GM12872 (cell line): ENCODE results near the gene CFAP61.

Experiments used
- TF ChIP-seq, protein P1 (sequence below): IDR thresholded peaks from 3 replicates; pipeline ENCODE4 v1.5.1; 2011; ENCODE audit warnings: low read depth, mild to moderate bottlenecking, low read length, moderate library complexity; ENCODE audit not compliant: insufficient read depth

Gene CFAP61

DNA sequence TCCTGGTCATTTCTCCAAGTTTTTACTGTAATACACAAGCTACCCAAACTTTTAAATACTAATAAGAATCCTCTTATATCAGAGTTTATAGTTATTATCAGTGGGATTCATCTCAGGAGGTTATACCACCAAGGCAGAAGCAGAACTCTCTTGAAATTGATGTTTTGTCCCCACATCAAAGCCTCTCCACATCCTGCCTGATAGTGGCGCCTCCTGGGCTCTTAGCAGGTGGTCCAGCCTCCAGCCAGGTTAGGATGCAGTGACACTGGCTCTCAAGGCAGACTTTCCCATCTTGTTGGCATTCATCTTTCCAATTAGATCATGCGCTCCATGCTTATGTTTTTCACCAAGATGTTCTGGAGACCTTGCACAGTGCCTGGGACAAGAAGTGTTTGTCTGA is 233.7 kb downstream of the CFAP61 start:
- TF ChIP-seq, protein P1, sequence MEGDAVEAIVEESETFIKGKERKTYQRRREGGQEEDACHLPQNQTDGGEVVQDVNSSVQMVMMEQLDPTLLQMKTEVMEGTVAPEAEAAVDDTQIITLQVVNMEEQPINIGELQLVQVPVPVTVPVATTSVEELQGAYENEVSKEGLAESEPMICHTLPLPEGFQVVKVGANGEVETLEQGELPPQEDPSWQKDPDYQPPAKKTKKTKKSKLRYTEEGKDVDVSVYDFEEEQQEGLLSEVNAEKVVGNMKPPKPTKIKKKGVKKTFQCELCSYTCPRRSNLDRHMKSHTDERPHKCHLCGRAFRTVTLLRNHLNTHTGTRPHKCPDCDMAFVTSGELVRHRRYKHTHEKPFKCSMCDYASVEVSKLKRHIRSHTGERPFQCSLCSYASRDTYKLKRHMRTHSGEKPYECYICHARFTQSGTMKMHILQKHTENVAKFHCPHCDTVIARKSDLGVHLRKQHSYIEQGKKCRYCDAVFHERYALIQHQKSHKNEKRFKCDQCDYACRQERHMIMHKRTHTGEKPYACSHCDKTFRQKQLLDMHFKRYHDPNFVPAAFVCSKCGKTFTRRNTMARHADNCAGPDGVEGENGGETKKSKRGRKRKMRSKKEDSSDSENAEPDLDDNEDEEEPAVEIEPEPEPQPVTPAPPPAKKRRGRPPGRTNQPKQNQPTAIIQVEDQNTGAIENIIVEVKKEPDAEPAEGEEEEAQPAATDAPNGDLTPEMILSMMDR: no peak

DNA sequence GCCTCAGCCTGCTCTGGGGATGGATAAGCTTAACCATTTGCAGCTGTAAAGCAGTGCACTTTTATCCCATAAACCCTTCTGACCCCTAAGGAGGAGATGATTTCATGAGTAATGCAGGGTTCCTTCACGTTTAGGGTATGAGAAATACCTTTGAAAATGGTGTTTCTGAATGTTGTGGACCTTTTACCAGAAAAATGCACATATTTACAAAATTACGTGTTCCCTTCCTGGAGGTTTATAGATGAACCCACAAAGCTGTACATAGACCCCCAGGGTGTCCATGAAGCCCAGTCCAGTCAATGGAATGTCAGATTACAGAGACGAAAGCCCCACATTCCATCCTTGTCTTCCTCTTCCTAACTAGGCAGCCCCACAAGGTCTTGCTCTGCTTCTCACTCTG is 237.0 kb downstream of the CFAP61 start:
- TF ChIP-seq, protein P1: no peak

DNA sequence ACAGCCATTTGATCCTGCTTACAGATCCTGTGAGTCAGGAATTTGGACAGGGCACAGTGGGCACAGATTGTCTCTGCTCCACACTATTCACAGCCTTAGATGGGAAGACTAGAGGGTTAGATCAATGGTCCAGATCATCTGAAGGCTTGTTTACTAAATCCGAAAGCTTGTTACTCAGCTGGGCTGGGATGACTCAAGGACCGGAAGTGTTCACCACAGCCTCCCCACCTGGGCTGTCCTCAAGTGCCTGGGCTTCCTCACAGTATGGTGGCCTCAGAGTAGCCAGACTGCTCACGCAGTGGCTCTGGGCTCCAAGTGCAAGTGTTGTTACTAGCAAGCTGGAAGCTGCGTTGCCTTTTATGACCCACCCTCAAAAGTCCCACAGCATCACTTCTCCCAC is 240.1 kb downstream of the CFAP61 start:
- TF ChIP-seq, protein P1: no peak

DNA sequence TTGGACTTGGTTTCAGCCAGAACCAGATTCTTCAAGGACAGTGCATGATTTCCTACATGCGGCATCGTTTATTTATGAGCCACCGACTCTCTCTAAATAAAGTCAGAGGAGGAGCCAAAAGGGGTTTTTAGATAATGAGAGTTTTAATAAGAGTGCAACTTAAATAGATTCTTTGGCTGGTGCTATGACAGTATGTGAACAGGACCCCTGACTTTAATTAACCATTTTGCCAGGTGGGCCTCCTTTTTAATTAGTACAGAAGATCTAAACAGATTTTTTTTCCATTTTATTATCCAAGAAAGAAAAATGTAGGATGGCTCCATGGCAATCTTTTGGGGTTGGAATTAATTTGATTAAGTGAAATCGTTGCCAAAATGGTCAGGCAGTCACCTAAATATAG is 240.8 kb downstream of the CFAP61 start:
- TF ChIP-seq, protein P1: no peak

DNA sequence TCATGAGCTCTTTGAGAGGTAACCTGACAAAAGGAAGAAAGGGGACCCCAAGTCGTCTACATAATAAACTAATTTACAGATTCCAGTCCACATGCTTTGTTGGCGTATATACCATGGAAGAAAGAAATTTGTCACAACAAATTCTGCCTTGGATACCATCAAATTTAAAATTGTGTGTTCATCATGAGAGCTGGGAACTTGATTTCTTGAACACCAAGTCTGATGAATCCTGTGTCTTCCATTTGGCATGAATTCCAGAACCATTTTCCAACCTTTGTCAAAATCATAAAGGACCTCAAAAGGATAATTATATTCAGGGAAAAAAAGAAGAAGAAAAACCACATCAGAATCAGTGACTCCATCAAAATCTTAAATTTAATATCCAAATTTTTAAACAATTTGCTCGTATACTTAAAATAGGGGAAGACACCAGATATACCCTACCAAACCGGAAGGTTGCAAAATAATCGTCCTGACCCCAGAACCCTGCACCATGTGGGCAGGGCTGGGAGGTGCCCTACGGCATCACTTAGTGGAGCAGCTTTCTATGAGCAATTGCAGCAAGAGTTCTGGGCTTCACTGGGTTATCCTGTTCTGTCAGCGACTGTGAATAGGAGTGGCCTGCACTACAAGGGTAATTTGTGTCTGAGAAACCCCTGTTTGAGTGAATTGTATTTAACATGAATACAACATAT is 241.5 kb downstream of the CFAP61 start:
- TF ChIP-seq, protein P1: no peak

DNA sequence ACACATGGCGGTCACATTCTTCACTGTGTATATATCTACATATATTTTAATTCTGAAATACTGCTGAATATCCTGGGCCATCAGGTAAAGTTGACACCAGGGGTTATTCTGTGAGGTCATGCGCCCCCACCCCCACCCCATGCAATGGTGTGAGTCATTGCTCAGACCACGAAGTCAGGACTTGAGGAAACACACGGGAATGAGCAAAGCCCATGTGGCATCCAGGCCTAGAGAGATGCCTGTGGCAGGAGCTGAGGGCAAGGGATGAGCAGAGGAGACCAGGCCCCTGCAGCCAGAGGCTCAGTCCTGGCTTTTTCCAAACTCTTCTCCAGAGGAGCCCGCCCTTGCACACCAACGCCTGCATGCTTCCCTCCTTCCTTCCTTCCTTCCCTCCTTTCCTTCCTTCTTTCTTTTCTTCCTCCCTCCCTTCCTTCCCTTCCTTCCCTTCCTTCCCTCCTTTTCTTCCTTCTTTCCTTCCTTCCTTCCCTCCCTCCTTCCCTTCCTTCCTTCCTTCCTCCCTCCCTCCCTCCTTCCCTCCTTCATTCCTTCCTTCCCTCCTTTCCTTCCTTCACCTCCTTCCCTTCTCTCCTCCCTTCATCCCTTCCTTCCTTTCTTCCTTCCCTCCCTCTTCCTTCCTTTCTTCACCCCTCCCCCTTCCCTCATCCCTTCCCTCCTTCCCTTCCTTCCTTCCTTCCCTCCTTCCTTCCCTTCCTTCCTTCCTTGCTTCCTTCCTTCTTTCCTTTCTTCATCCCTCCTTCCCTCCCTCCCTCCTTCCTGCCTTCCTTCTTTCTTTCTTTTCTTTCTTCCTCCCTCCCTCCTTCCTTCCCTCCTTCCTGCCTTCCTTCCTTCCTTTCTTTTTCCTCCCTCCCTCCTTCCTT is 243.5 kb downstream of the CFAP61 start:
- TF ChIP-seq, protein P1: no peak

DNA sequence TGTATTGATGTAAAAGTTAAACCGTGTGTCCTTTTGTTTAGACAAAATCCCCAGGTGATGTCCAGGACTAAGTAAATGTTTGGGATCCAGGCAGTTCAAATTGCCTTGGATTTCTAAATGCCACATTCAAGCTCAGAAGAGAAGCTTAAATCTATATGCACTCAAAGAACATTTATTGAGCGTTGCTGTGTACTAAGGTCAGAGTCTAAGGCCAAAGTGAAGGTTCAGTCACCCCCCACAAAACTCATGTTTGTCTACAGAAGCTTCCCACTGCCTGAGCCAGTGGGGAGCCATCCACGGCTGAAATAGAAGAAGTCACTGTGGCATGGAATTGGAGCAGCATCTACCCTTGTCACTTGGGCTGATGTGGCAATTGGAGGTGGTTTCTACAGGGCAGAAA is 244.8 kb downstream of the CFAP61 start:
- TF ChIP-seq, protein P1: no peak
